ENCODE data around the gene UBE2Q1.
"Not testable (repeated sequence)": the region's sequence is repeated elsewhere in the genome, so short reads cannot be mapped to it uniquely, and the experiment has no call there.

UBE2Q1 gene

DNA sequence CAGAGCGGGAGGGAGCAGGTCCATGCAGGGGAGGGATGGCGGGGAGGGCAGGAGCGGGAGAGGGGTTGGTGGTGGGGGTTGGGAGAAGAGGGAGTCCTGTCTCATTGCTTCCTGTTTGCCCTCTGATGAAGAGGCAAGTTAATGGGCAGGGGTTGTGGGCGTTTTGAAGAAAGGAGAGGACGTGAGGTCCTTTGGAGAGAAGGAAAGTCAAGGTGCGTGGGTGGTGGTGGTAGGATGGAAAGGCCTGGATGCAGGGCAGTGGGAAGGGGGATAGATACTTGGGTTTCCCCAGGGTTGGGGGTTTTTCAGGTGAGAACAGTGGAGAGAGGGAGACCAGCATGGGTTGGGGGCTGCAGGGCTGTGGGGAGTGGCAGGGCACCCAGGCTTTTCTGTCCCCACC lies 17.2 kb downstream of the UBE2Q1 start:
- H3K36me3 ChIP-seq (ENCODE audit: low read depth) = no peaks in the 10 kb centered on the region
- no peaks in the 10 kb centered on the region for H3K4me1 ChIP-seq (ENCODE audit: insufficient read depth, poor library complexity, severe bottlenecking)
- H3K27me3 ChIP-seq (ENCODE audit: insufficient read depth, poor library complexity, severe bottlenecking) = no peaks in the 10 kb centered on the region
- no peak overlapping the region for H3K27ac ChIP-seq (ENCODE audit: poor library complexity, severe bottlenecking)
- TF ChIP-seq, protein P1, sequence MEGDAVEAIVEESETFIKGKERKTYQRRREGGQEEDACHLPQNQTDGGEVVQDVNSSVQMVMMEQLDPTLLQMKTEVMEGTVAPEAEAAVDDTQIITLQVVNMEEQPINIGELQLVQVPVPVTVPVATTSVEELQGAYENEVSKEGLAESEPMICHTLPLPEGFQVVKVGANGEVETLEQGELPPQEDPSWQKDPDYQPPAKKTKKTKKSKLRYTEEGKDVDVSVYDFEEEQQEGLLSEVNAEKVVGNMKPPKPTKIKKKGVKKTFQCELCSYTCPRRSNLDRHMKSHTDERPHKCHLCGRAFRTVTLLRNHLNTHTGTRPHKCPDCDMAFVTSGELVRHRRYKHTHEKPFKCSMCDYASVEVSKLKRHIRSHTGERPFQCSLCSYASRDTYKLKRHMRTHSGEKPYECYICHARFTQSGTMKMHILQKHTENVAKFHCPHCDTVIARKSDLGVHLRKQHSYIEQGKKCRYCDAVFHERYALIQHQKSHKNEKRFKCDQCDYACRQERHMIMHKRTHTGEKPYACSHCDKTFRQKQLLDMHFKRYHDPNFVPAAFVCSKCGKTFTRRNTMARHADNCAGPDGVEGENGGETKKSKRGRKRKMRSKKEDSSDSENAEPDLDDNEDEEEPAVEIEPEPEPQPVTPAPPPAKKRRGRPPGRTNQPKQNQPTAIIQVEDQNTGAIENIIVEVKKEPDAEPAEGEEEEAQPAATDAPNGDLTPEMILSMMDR (IDR thresholded peaks at IDR 0.05; ENCODE audit: poor library complexity, severe bottlenecking) = no peak
- no peak for ATAC-seq (ENCODE audit: low read depth)
- DNase-seq (ENCODE audit: low spot score) = no peak
- no peaks in the 10 kb centered on the region for H3K9me3 ChIP-seq (ENCODE audit: severe bottlenecking)
- H3K4me3 ChIP-seq (ENCODE audit: severe bottlenecking) = no peak overlapping the region

- H3K9me3 ChIP-seq (ENCODE audit: severe bottlenecking) = no peaks in the 10 kb centered on the region
- TF ChIP-seq, protein P1 (IDR thresholded peaks at IDR 0.05; ENCODE audit: poor library complexity, severe bottlenecking) = no peak
Observed at GRCh38 chr1:154539486-154540483, 18.7 kb downstream of the UBE2Q1 start.

GRCh38 chr1:154536570-154536969 lies 21.9 kb downstream of the UBE2Q1 start:
- TF ChIP-seq, protein P1 (IDR thresholded peaks at IDR 0.05; ENCODE audit: poor library complexity, severe bottlenecking) = no peak
- ATAC-seq (ENCODE audit: low read depth) (no peak), DNase-seq (ENCODE audit: low spot score) (no peak)
- no peak overlapping the region for H3K4me3 ChIP-seq (ENCODE audit: severe bottlenecking)
- H3K27me3 ChIP-seq (ENCODE audit: insufficient read depth, poor library complexity, severe bottlenecking) = no peaks in the 10 kb centered on the region
- no peaks in the 10 kb centered on the region for H3K4me1 ChIP-seq (ENCODE audit: insufficient read depth, poor library complexity, severe bottlenecking)
- no peaks in the 10 kb centered on the region for H3K9me3 ChIP-seq (ENCODE audit: severe bottlenecking)
- no peak overlapping the region for H3K27ac ChIP-seq (ENCODE audit: poor library complexity, severe bottlenecking)
- no peaks in the 10 kb centered on the region for H3K36me3 ChIP-seq (ENCODE audit: low read depth)

More at GRCh38 chr1:154539486-154540483, 18.7 kb downstream of the UBE2Q1 start:
- Histone ChIP-seq H3K36me3 (ENCODE audit: low read depth) (no peaks in the 10 kb centered on the region), H3K27ac (ENCODE audit: poor library complexity, severe bottlenecking) (no peak overlapping the region), H3K4me1 (ENCODE audit: insufficient read depth, poor library complexity, severe bottlenecking) (no peaks in the 10 kb centered on the region), H3K27me3 (ENCODE audit: insufficient read depth, poor library complexity, severe bottlenecking) (no peaks in the 10 kb centered on the region), H3K4me3 (ENCODE audit: severe bottlenecking) (no peak overlapping the region)
- ATAC-seq (ENCODE audit: low read depth) = no peak
- no peak for DNase-seq (ENCODE audit: low spot score)

DNA sequence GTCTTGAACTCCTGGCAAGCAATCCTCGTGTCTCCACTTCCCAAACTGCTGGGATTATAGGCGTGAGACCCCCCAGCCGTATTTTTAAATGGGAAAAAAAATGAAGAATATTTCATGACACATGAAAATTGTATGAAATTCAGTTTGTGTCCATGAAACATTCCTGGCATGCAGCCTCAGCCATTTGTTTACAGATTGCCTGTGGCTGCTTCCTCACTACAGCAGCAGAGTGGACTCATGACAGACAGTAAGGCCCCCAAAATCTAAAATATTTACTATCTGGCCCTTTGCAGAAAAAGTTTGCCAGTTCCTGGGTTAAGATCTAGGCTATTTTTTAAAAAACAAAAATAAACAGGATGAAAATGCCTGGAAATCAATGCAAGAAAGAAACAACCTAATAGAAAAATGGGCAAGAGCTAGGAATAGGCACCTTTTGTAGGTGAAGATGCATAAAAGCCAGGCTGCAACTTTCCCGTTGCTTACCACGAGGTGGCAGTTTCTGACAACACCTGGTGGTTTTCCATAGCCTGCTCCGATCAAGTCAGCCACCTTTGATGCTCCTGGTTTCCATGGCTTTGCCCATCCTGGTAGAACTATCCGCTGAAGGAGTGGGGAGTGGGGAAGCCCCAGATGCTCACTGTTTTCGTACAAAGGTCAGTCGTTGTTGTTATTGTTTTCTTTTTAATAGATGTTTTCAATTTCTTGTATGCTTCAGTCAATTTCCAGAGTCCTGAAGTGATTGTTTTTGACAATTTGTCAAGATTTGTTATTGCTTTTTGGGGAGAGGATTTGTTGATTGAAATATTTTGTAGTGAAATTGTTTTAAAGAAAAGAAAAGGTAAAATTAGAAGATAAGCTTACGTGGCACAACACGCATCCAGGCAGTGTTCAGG lies 24.3 kb downstream of the UBE2Q1 start:
- DNase-seq (ENCODE audit: low spot score) (no peak), ATAC-seq (ENCODE audit: low read depth) (peak; percentile 80)
- Histone ChIP-seq H3K4me1 (ENCODE audit: insufficient read depth, poor library complexity, severe bottlenecking) (no peaks in the 10 kb centered on the region), H3K27me3 (ENCODE audit: insufficient read depth, poor library complexity, severe bottlenecking) (no peaks in the 10 kb centered on the region), H3K4me3 (ENCODE audit: severe bottlenecking) (no peak overlapping the region), H3K36me3 (ENCODE audit: low read depth) (no peaks in the 10 kb centered on the region), H3K9me3 (ENCODE audit: severe bottlenecking) (no peaks in the 10 kb centered on the region), H3K27ac (ENCODE audit: poor library complexity, severe bottlenecking) (no peak overlapping the region)
- TF ChIP-seq, protein P1 (IDR thresholded peaks at IDR 0.05; ENCODE audit: poor library complexity, severe bottlenecking) = peak; percentile 85

DNA sequence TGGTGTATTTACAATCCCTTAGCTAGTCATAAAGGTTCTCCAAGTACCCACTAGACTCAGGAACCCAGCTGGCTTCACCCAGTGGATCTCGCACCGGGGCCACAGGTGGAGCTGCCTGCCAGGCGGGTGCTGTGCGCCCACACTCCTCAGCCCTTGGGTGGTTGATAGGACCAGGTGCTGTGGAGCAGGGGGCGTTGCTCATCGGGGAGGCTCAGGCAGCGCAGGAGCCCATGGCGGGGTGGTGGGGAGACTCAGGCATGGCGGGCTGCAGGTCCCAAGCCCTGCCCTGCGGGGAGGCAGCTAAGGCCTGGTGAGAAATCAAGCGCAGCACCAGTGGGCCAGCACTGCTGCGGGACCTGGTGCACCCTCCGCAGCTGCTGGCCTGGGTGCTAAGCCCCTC lies 26.5 kb downstream of the UBE2Q1 start:
- H3K27me3 ChIP-seq (ENCODE audit: insufficient read depth, poor library complexity, severe bottlenecking); H3K36me3 ChIP-seq (ENCODE audit: low read depth); H3K9me3 ChIP-seq (ENCODE audit: severe bottlenecking); DNase-seq (ENCODE audit: low spot score); H3K4me1 ChIP-seq (ENCODE audit: insufficient read depth, poor library complexity, severe bottlenecking); H3K4me3 ChIP-seq (ENCODE audit: severe bottlenecking); H3K27ac ChIP-seq (ENCODE audit: poor library complexity, severe bottlenecking); ATAC-seq (ENCODE audit: low read depth): not testable (repeated sequence)

All from RWPE2 (cell line).